Breast epithelium (tissue), 3 donors: ENCODE data around the gene A3GALT2.

Experiments
- POLR2A ChIP-seq: fragments of 450-650 bp; IDR thresholded peaks from one replicate; pipeline ENCODE4 v1.6.1; 2016; ENCODE audit warnings: antibody characterized with exemption, mild to moderate bottlenecking, moderate library complexity
- POLR2AphosphoS5 ChIP-seq, 3 donors: sonication (generic); formaldehyde crosslinking; IDR thresholded peaks; one replicate each; pipeline ENCODE4 v1.6.1; 2017; ENCODE audit warnings: antibody characterized with exemption in 3 of 3

DNA sequence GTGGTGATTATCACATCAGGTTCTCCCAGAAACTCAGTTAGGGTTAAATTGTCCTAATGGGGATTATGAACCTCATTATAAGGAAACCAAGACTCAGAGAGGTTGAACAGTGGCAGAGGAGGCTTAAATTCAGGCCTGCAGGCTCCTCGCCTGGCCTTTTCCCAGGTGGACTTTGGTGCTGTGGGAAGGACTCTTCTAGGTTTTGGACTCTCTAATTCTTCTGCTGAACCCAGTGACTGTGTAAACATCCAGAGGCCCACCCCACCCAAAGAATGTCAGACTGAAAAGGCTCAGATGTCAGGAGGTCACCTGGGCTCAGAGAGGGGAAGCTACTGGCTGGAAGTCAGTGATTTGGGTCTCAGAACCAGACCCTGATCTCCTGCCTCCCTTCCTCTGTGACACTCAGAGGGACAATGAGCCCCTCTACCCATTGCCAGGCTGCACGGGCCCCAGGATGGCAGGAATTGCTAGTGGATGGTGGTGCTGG, 62.1 kb downstream of the A3GALT2 start:
- no peak for TF ChIP-seq POLR2A
- TF ChIP-seq POLR2AphosphoS5 (IDR thresholded peaks at IDR 0.05), result no peak
